K562 (cell line): ENCODE data around the gene COL4A1. TPM values are rescaled to one million over a fixed set of nuclear protein-coding genes. Genes with fewer than 3 reads are reported as not detected.

ENCODE experiments used
- ATAC-seq: fragments of 200-7000 bp; cut with Tn5 transposase; 3 replicates; pipeline ENCODE4 v1.9.1; 2020; ENCODE audit warnings: moderate library complexity
- BruUV-seq: library from RNA; stranded (reverse); fragments of 400-500 nt; replicated peaks from 2 replicates; lab custom pipeline; 2021; lab: Mats Ljungman, UMichigan
- CTCF ChIA-PET: fragments of 300-600 bp; formaldehyde crosslinking; extraction: SDS; loops from one replicate; lab custom pipeline; 2021; ENCODE audit warnings: low intra/inter-chr PET ratio; lab: Yijun Ruan, JAX
- POLR2A ChIA-PET: fragments of 300-600, 350-650 bp; sonication (Branson Sonifier 250); formaldehyde crosslinking; extraction: SDS; loops from one replicate; lab custom pipeline; 2021; ENCODE audit warnings: antibody characterized with exemption, inconsistent platforms; lab: Yijun Ruan, JAX
- DNase-seq, 4 experiments: peaks; one replicate each; pipeline versions ENCODE4 v3.0.0 to v3.0.0-alpha.2; 2011 to 2018; ENCODE audit warnings: low spot score in 3 of 4, mixed read lengths in 3 of 4; ENCODE audit errors: extremely low read depth in 1 of 4
- FAIRE-seq: peaks from 2 replicates; lab custom pipeline; 2011; peaks lifted over from hg19 to GRCh38; lab: Jason Lieb, UNC
- H2AFZ ChIP-seq: 2 replicates; pipeline ENCODE4 v1.6.0; 2011; ENCODE audit warnings: low read depth, low read length, control low read depth, inconsistent platforms
- H3K27ac ChIP-seq: fragments of 200-600 bp; 3 replicates; pipeline ENCODE4 v1.8.0; 2011; ENCODE audit warnings: low read depth, mild to moderate bottlenecking, control low read depth, inconsistent platforms, low read length, moderate library complexity, mixed read lengths; ENCODE audit errors: extremely low read depth
- H3K27me3 ChIP-seq, 2 experiments: fragments of 300-600 bp in 1 of 2; 2 replicates in 1 of 2; 3 replicates in 1 of 2; pipeline versions ENCODE4 v1.6.0 to v1.8.0; 2011; ENCODE audit warnings: inconsistent platforms in 2 of 2, low read length in 2 of 2, mild to moderate bottlenecking in 1 of 2, mixed read lengths in 1 of 2, moderate library complexity in 1 of 2; ENCODE audit not compliant: control insufficient read depth in 2 of 2, insufficient read depth in 2 of 2
- H3K36me3 ChIP-seq: fragments of 300-600 bp; 3 replicates; pipeline ENCODE4 v1.8.0; 2011; ENCODE audit warnings: mild to moderate bottlenecking, low read length, inconsistent platforms; ENCODE audit not compliant: control insufficient read depth, insufficient read depth
- H3K4me1 ChIP-seq, 2 experiments: fragments of 200-600 bp in 1 of 2; replicated peaks in 1 of 2; 2 replicates in 1 of 2; 3 replicates in 1 of 2; pipeline versions ENCODE4 v1.5.1 to v1.8.0; 2011; ENCODE audit warnings: inconsistent platforms in 2 of 2, low read length in 2 of 2, mild to moderate bottlenecking in 1 of 2, mixed read lengths in 1 of 2, moderate library complexity in 1 of 2; ENCODE audit not compliant: control insufficient read depth in 2 of 2, insufficient read depth in 2 of 2
- H3K4me2 ChIP-seq: 2 replicates; pipeline ENCODE4 v1.6.1; 2011; ENCODE audit warnings: low read length, control low read depth, inconsistent platforms, mixed read lengths; ENCODE audit not compliant: insufficient read depth
- H3K4me3 ChIP-seq: fragments of 200-600 bp; sonication (generic), shearing (Covaris generic); 2 replicates; pipeline ENCODE4 v1.5.1; 2016; ENCODE audit warnings: control low read depth, inconsistent platforms
- H3K79me2 ChIP-seq: fragments of 200-600 bp; 3 replicates; pipeline ENCODE4 v1.8.0; 2011; ENCODE audit warnings: low read length, inconsistent platforms; ENCODE audit not compliant: control insufficient read depth, insufficient read depth
- H3K9ac ChIP-seq, 2 experiments: 2 replicates each; pipeline versions ENCODE4 v1.6.0 to v1.6.1; 2011; ENCODE audit warnings: low read depth in 2 of 2, low read length in 2 of 2, control low read depth in 1 of 2, inconsistent platforms in 1 of 2, mild to moderate bottlenecking in 1 of 2, mixed read lengths in 1 of 2; ENCODE audit not compliant: insufficient read depth in 1 of 2
- H3K9me1 ChIP-seq: one replicate; pipeline ENCODE4 v1.6.0; 2011; ENCODE audit warnings: inconsistent platforms, mild to moderate bottlenecking, low read length, moderate library complexity; ENCODE audit not compliant: control insufficient read depth, insufficient read depth
- H3K9me3 ChIP-seq: replicated peaks from 2 replicates; pipeline ENCODE4 v1.5.1; 2011; ENCODE audit warnings: low read depth, low read length, inconsistent platforms; ENCODE audit not compliant: control insufficient read depth, insufficient read depth
- H4K20me1 ChIP-seq: replicated peaks from 2 replicates; pipeline ENCODE4 v1.6.1; 2011; ENCODE audit warnings: low read length, inconsistent platforms, mixed read lengths; ENCODE audit not compliant: control insufficient read depth, insufficient read depth
- CEBPB ChIP-seq: fragments of 450-650 bp; IDR thresholded peaks from 2 replicates; pipeline ENCODE4 v1.6.1; 2016; ENCODE audit warnings: missing genetic modification characterization, missing compliant biosample characterization
- FOSL1 ChIP-seq: fragments of 200-800 bp; sonication (Bioruptor generic); conservative IDR thresholded peaks from 2 replicates; pipeline ENCODE4 v1.6.1; 2016; ENCODE audit warnings: missing genetic modification characterization, missing compliant biosample characterization
- GATAD2A ChIP-seq: fragments of 450-650 bp; IDR thresholded peaks from 2 replicates; pipeline ENCODE4 v1.6.1; 2017
- KLF13 ChIP-seq: fragments of 450-650 bp; IDR thresholded peaks from 2 replicates; pipeline ENCODE4 v1.6.1; 2016; ENCODE audit warnings: missing genetic modification characterization, low read depth, mild to moderate bottlenecking, missing compliant biosample characterization, moderate library complexity, borderline replicate concordance
- KLF16 ChIP-seq: IDR thresholded peaks from 2 replicates; pipeline ENCODE4 v1.6.1; 2016; ENCODE audit warnings: antibody characterized with exemption
- NR1H2 ChIP-seq: sonication (generic); formaldehyde crosslinking; IDR thresholded peaks from 2 replicates; pipeline ENCODE4 v1.4.0; 2020; ENCODE audit warnings: mild to moderate bottlenecking, missing genetic modification reagents
- RBM14 ChIP-seq: fragments of 200-400 bp; formaldehyde crosslinking; IDR thresholded peaks from 2 replicates; pipeline ENCODE4 v1.6.1; 2018; ENCODE audit warnings: low read depth, mild to moderate bottlenecking, low read length, moderate library complexity, borderline replicate concordance; ENCODE audit not compliant: insufficient read depth
- RERE ChIP-seq: sonication (generic); formaldehyde crosslinking; IDR thresholded peaks from 2 replicates; pipeline ENCODE4 v1.8.0; 2023; ENCODE audit warnings: missing genetic modification reagents, mild to moderate bottlenecking, borderline replicate concordance
- SIN3A ChIP-seq, 2 experiments: fragments of 150-350 bp in 1 of 2; IDR thresholded peaks; 2 replicates each; pipeline ENCODE4 v1.6.1; 2011 to 2016; ENCODE audit warnings: borderline replicate concordance in 2 of 2, low read depth in 2 of 2, low read length in 2 of 2, mild to moderate bottlenecking in 2 of 2, moderate library complexity in 2 of 2; ENCODE audit not compliant: control insufficient read depth in 1 of 2
- TCFL5 ChIP-seq: fragments of 250-450 bp; sonication (Bioruptor Pico); conservative IDR thresholded peaks from 2 replicates; pipeline ENCODE4 v1.6.1; 2021; ENCODE audit warnings: mild to moderate bottlenecking, moderate library complexity, matching md5 sums
- ZNF785 ChIP-seq: fragments of 250-450 bp; sonication (Bioruptor Pico); IDR thresholded peaks from 2 replicates; pipeline ENCODE4 v1.4.0; 2020; ENCODE audit warnings: mild to moderate bottlenecking
- ZSCAN29 ChIP-seq: fragments of 450-650 bp; IDR thresholded peaks from 2 replicates; pipeline ENCODE4 v1.6.1; 2017
- WGBS: fragments of 100-300 bp; shearing (Covaris generic); methylation state at CpG from one replicate; pipeline ENCODE4 v1.1.6; 2016; ENCODE audit warnings: low coverage, mixed read lengths; ENCODE audit not compliant: insufficient coverage; ENCODE audit errors: missing lambda C conversion rate; 5-methylcytosine and 5-hydroxymethylcytosine counted together
- in situ Hi-C: fragments of 300-500 bp; cut with MboI; formaldehyde crosslinking; loops from 4 replicates; pipeline ENCODE4 v1.15.0; 2018; ENCODE audit warnings: inconsistent platforms, mixed read lengths
- intact Hi-C: fragments of 100-400 bp; cut with micrococcal nuclease; formaldehyde crosslinking; loops from 2 replicates; pipeline ENCODE4 v1.14.2; 2022
- polyA plus RNA-seq, 8 experiments: library from polyadenylated mRNA; depleted of rRNA in 4 of 8; stranded (reverse) in 5 of 8; unstranded in 3 of 8; fragments of >200 nt; fragmentation: Nextera tagmentation in 2 of 8; fragmentation: Illumina TruSeq in 1 of 8; extraction: Ambion mirVana in 2 of 8; extraction: Trizol in 1 of 8; gene quantifications; 2 replicates each; pipeline versions ENCODE4 v1.2.1 to v1.2.3, GENCODE V29; 2011 to 2014; ENCODE audit warnings: inconsistent platforms in 1 of 8, missing spikeins in 1 of 8
- total RNA-seq, 7 experiments: library from RNA; depleted of rRNA in 6 of 7; stranded (reverse); fragments of >200 nt in 6 of 7; fragmentation: Illumina TruSeq in 2 of 7; extraction: Trizol in 2 of 7; gene quantifications; 2 replicates each; pipeline versions ENCODE4 v1.2.1 to v1.2.3, GENCODE V29; 2011 to 2021; ENCODE audit warnings: low replicate concordance in 1 of 7

Gene COL4A1
- total and polyA plus RNA-seq, 9 of the 15 experiments (the other 6 are each of a cell fraction or from before 2014, with no cell fraction given), result 0.35 TPM; not detected in 8

- TF ChIP-seq RBM14 (no peak), TCFL5 (CRISPR knock-in tag) (no peak)
Observed at GRCh38 chr13:110328573-110328972, 21.6 kb upstream of the COL4A1 start (continued).

- 0% methylated on average over 5 of the region's 7 CpGs for WGBS
- no peak overlapping the region for H3K9ac ChIP-seq
- BruUV-seq, result no TSS peak
- H3K36me3 ChIP-seq, result no peaks in the 10 kb centered on the region
- CTCF ChIA-PET, result no interaction called here
- intact Hi-C loops (no loop called here), in situ Hi-C loops (no loop called here)
- TF ChIP-seq KLF16 (no peak), GATAD2A (no peak), FOSL1 (tag) (no peak), KLF13 (tag) (no peak), ZNF785 (CRISPR knock-in tag) (no peak), CEBPB (no peak), RERE (CRISPR knock-in tag) (no peak), ZSCAN29 (no peak), NR1H2 (CRISPR knock-in tag) (no peak), SIN3A (IDR thresholded peaks at IDR 0.05; ENCODE audit: borderline replicate concordance in 2 of 2, control insufficient read depth in 1 of 2, low read depth in 2 of 2, low read length in 2 of 2) (no peak)
- POLR2A ChIA-PET, result interaction anchor here (0.7 kb wide), 1 partner anchor 176 kb away, joined by 4 read pairs; no protein-coding TSS in a partner anchor
- H3K4me2 ChIP-seq, result no peak overlapping the region
- no peaks in the 10 kb centered on the region for H3K9me1 ChIP-seq
- FAIRE-seq (no peak), ATAC-seq (no peak), DNase-seq (no peak)
- no peaks in the 10 kb centered on the region for H4K20me1 ChIP-seq
- no peak overlapping the region for H2AFZ ChIP-seq
- peaks cover 0 to 29% of the 10 kb centered on the region in 2 experiments; a peak in 3 of 5 replicates for H3K27me3 ChIP-seq
- H3K4me1 ChIP-seq, result no peaks in the 10 kb centered on the region
- no peak overlapping the region for H3K4me3 ChIP-seq
- H3K9me3 ChIP-seq, result no peaks in the 10 kb centered on the region
- H3K79me2 ChIP-seq, result no peaks in the 10 kb centered on the region
- H3K27ac ChIP-seq, result no peak overlapping the region
Observed at GRCh38 chr13:110327051-110327721, 20.2 kb upstream of the COL4A1 start.
